Ovary (tissue), 9 donors: ENCODE data around the gene ODC1. TPM values are rescaled to one million over a fixed set of nuclear protein-coding genes. Genes with fewer than 3 reads are reported as not detected.

Experiments
- DNase-seq, 5 donors: peaks; one replicate each; pipeline ENCODE4 v3.0.0-alpha.2; 2019 to 2020
- H3K27ac ChIP-seq, 2 donors: fragments of 200-600 bp; one replicate each; pipeline versions ENCODE4 v1.5.1 to v1.8.0; 2019 to 2022
- H3K27me3 ChIP-seq: fragments of 200-600 bp; one replicate; pipeline ENCODE4 v1.8.0; 2022
- H3K36me3 ChIP-seq: fragments of 200-600 bp; sonication (generic); one replicate; pipeline ENCODE4 v1.5.1; 2019
- H3K4me1 ChIP-seq: one replicate; pipeline ENCODE4 v1.8.1; 2013; ENCODE audit warnings: mild to moderate bottlenecking, moderate library complexity; ENCODE audit not compliant: insufficient read depth
- H3K4me3 ChIP-seq: fragments of 200-600 bp; sonication (generic); one replicate; pipeline ENCODE4 v1.5.1; 2017
- H3K9me3 ChIP-seq, 2 donors: fragments of 200-600 bp in 1 of 2; sonication (generic) in 1 of 2; one replicate each; pipeline versions ENCODE4 v1.5.1 to v1.8.1; 2013 to 2019; ENCODE audit warnings: mild to moderate bottlenecking in 1 of 2, moderate library complexity in 1 of 2
- CTCF ChIP-seq, 3 donors: fragments of 450-650 bp in 2 of 3; fragments of 200-600 bp in 1 of 3; IDR thresholded peaks; one replicate each; pipeline versions ENCODE4 v1.5.1 to v1.8.0; 2016 to 2022; ENCODE audit warnings: antibody characterized with exemption in 3 of 3, mild to moderate bottlenecking in 1 of 3
- EP300 ChIP-seq: sonication (generic); formaldehyde crosslinking; IDR thresholded peaks from one replicate; pipeline ENCODE4 v1.6.1; 2017; ENCODE audit warnings: antibody characterized with exemption
- POLR2A ChIP-seq: fragments of 450-650 bp; IDR thresholded peaks from one replicate; pipeline ENCODE4 v1.6.1; 2017; ENCODE audit warnings: antibody characterized with exemption, mild to moderate bottlenecking, moderate library complexity
- WGBS, 3 donors: extraction: QIAGEN DNeasy Blood & Tissue Kit in 1 of 3; methylation state at CpG; one replicate each; pipeline versions ENCODE4 v1.1.5 to v1.1.7; 2013 to 2017; 5-methylcytosine and 5-hydroxymethylcytosine counted together
- intact Hi-C, 4 donors: fragments of 100-400 bp; cut with DNase I; formaldehyde crosslinking; loops; one replicate each; pipeline versions ENCODE4 v1.11.0 to v1.15.1; 2022 to 2023
- polyA plus RNA-seq, 2 donors: library from polyadenylated mRNA; stranded (reverse); fragments of 200-250 nt in 1 of 2; fragments of 350-450 nt in 1 of 2; fragmentation: Illumina TruSeq in 1 of 2; extraction: RNeasy Lipid Tissue Mini Kit (QIAGEN cat#74804) in 1 of 2; gene quantifications; one replicate each; pipeline ENCODE4 v1.2.3, GENCODE V29; 2013 to 2014
- small RNA-seq: library from RNA; depleted of rRNA; stranded (forward); fragments of <200 nt; gene quantifications from one replicate; pipeline ENCODE3, GENCODE V24; 2016
- total RNA-seq, 7 donors: library from RNA; depleted of rRNA in 2 of 7; stranded (reverse); fragments of >200 nt in 2 of 7; fragmentation: NEBNext Ultra II Directional in 3 of 7; extraction: Animal tissue kit (Norgen Biotek cat#: 25700) in 3 of 7; gene quantifications; one replicate each; pipeline versions ENCODE4 v1.1.0 to v1.2.4, GENCODE V29; 2016 to 2023
- donor health status: DM: no; HTN: no; CAD: no; lungs with moderate emphysema.
- donor health status: DM: no; HTN: no; CAD: no.
- donor health status: Bipolar disorder and iron deficiency.
- donor health status: DM: yes; HTN: yes; CAD: no.
- donor health status: DM: no; HTN: no; CAD: no.
- donor health status: DM: yes; HTN: yes; CAD: no.

Gene ODC1
- total and polyA plus RNA-seq, 9 donors: 29.1 to 160 (median 55.7) TPM

- no peak for DNase-seq
- no peaks in the 10 kb centered on the region for H3K27me3 ChIP-seq
- H3K4me1 ChIP-seq: no peaks in the 10 kb centered on the region
- H3K4me3 ChIP-seq: no peak overlapping the region
- no peak for TF ChIP-seq POLR2A
- intact Hi-C loops: no loop called here
- H3K27ac ChIP-seq: no peak overlapping the region
- H3K9me3 ChIP-seq: no peaks in the 10 kb centered on the region
- H3K36me3 ChIP-seq: no peaks in the 10 kb centered on the region
- 58 to 68% (median 64%) methylated on average over 6 of the region's 6 CpGs for whole genome bisulfite sequencing, 3 donors
Measured at GRCh38 chr2:10392548-10392947, 55.6 kb downstream of the ODC1 start.

DNA sequence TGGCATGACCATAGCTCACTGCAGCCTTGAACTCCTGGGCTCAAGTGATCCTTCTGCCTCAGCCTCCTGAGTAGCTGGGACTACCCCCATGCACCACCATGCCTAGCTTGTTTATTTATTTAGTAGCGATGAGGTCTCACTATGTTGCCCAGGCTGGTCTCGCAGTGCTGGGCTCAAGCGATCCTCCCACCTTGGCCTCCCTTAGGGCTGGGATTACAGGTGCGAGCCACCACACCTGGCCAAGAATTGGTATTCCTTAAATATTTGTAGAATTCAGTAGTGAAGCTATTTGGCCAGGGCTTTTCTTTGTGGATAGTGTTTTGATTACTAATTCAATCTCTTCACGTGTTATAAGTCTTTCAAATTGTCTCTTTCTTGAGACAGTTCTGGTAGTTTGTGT, 56.0 kb downstream of the ODC1 start:
- H3K27ac ChIP-seq: no peak overlapping the region
- intact Hi-C loops: no loop called here

DNA sequence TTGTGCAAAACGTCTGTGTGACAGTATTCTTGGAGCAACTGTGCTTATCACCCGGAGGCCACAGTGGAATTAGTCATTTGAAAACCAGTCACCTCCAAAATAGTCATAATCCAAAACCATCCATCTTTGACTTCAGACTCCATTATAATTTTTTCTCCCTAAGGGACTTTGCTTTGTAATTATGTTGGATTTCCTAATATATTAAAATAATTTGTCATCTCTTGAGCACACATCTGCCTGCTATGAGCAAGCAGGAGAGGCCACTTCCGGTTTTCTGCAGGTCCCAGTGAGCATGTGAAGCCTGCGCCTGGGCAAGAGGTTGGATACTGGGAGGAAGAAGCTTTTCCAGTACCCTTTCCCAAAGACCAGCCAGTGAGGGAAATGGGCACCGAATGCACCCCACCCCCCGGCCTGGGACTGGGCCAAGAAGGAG, 57.7 kb downstream of the ODC1 start:
- H3K4me3 ChIP-seq: no peak overlapping the region
- no peaks in the 10 kb centered on the region for H3K4me1 ChIP-seq
- H3K27ac ChIP-seq: no peak overlapping the region
- no peaks in the 10 kb centered on the region for H3K27me3 ChIP-seq
- H3K9me3 ChIP-seq: no peaks in the 10 kb centered on the region
- 76 to 81% (median 78%) methylated on average over 6 of the region's 6 CpGs for WGBS, 3 donors
- H3K36me3 ChIP-seq: no peaks in the 10 kb centered on the region
- DNase-seq: no peak
- intact Hi-C loops: no loop called here
- TF ChIP-seq EP300: no peak
- TF ChIP-seq POLR2A: no peak
- TF ChIP-seq CTCF (IDR thresholded peaks at IDR 0.05): no peak

More for the DNA sequence above, 56.0 kb downstream of the ODC1 start:
- Histone ChIP-seq H3K4me1 (no peaks in the 10 kb centered on the region), H3K4me3 (no peak overlapping the region), H3K9me3 (no peaks in the 10 kb centered on the region), H3K27me3 (no peaks in the 10 kb centered on the region), H3K36me3 (no peaks in the 10 kb centered on the region)
- TF ChIP-seq CTCF (IDR thresholded peaks at IDR 0.05) (no peak), POLR2A (no peak), EP300 (no peak)
- 91 to 96% (median 92%) methylated on average over 5 of the region's 5 CpGs for WGBS, 3 donors
- DNase-seq: no peak

Small RNAs within 50 kb of the gene (small RNA-seq; reads per million reads assigned to genes)
- 1.3 reads per million, percentile 65 among the genes with 10 or more reads in this experiment for gene SNORA80B

Other genes with a start within 250 kb of the ODC1 start
- 10 to 100 TPM; 13.4 to 69.5 (median 18.5) TPM for gene HPCAL1, start 145.4 kb downstream of the ODC1 start, total RNA-seq
- gene HPCAL1, start 145.4 kb downstream of the ODC1 start, polyA plus RNA-seq: 10 to 100 TPM; 11.4 to 20.1 TPM
- 10 to 100 TPM; 15.5 to 25.3 (median 21.5) TPM for gene NOL10, start 241.6 kb upstream of the ODC1 start, total RNA-seq
- 10 to 100 TPM in 1 of 2 donors, 1 to 10 TPM in 1; 9.4 to 20.9 TPM for gene NOL10, start 241.6 kb upstream of the ODC1 start, polyA plus RNA-seq